Adrenal gland (tissue), 12 donors: ENCODE results near the gene CDC40. TPM values are rescaled to one million over a fixed set of nuclear protein-coding genes. Genes with fewer than 3 reads are reported as not detected.
"Not testable (repeated sequence)": the region's sequence is repeated elsewhere in the genome, so short reads cannot be mapped to it uniquely, and the experiment has no call there.

Source experiments
- DNase-seq, 7 donors: peaks; one replicate each; pipeline ENCODE4 v3.0.0-alpha.2; 2019 to 2020
- H3K27ac ChIP-seq, 5 donors: fragments of 200-600 bp; sonication (generic) in 4 of 5; 1 replicate in 3 of 5; 2 replicates in 2 of 5; pipeline versions ENCODE4 v1.5.1 to v1.8.0; 2016 to 2020; ENCODE audit warnings: mild to moderate bottlenecking in 1 of 5
- H3K27me3 ChIP-seq: fragments of 200-600 bp; 2 replicates; pipeline ENCODE4 v1.8.0; 2021
- H3K36me3 ChIP-seq, 2 donors: fragments of 200-600 bp; replicated peaks in 1 of 2; 1 replicate in 1 of 2; 2 replicates in 1 of 2; pipeline versions ENCODE4 v1.5.1 to v1.8.0; 2018 to 2022
- H3K4me1 ChIP-seq, 2 donors: fragments of 200-600 bp; replicated peaks in 1 of 2; 1 replicate in 1 of 2; 2 replicates in 1 of 2; pipeline versions ENCODE4 v1.5.1 to v1.8.0; 2018 to 2021
- H3K4me3 ChIP-seq, 4 donors: fragments of 200-600 bp; sonication (generic) in 3 of 4; one replicate each; pipeline ENCODE4 v1.5.1; 2016 to 2018
- H3K9me3 ChIP-seq, 3 donors: fragments of 200-600 bp; sonication (generic) in 1 of 3; replicated peaks in 1 of 3; 1 replicate in 2 of 3; 2 replicates in 1 of 3; pipeline versions ENCODE4 v1.5.1 to v1.8.0; 2016 to 2021
- POLR2A ChIP-seq, 2 donors: fragments of 450-650 bp; IDR thresholded peaks; one replicate each; pipeline ENCODE4 v1.6.1; 2017; ENCODE audit warnings: antibody characterized with exemption in 2 of 2, mild to moderate bottlenecking in 2 of 2, moderate library complexity in 1 of 2
- whole genome bisulfite sequencing, 4 donors: extraction: QIAGEN DNeasy Blood & Tissue Kit in 2 of 4; methylation state at CpG; one replicate each; pipeline versions ENCODE4 v1.1.5 to v1.1.7; 2013 to 2017; 5-methylcytosine and 5-hydroxymethylcytosine counted together
- intact Hi-C, 2 donors: fragments of 100-400 bp; cut with DNase I; formaldehyde crosslinking; loops; one replicate each; pipeline versions ENCODE4 v1.14.1 to v1.15.0; 2022 to 2023
- polyA plus RNA-seq, 3 donors: library from polyadenylated mRNA; stranded (reverse); fragments of 200-250 nt in 2 of 3; fragments of 350-450 nt in 1 of 3; fragmentation: Illumina TruSeq in 1 of 3; extraction: RNeasy Lipid Tissue Mini Kit (QIAGEN cat#74804) in 1 of 3; gene quantifications; one replicate each; pipeline ENCODE4 v1.2.3, GENCODE V29; 2013 to 2014
- total RNA-seq, 9 donors: library from RNA; depleted of rRNA in 4 of 9; stranded (reverse); fragments of >200 nt in 4 of 9; fragments of 120-200 nt in 1 of 9; fragmentation: NEBNext Ultra II Directional in 1 of 9; extraction: Animal tissue kit (Norgen Biotek cat#: 25700) in 1 of 9; gene quantifications; one replicate each; pipeline versions ENCODE4 v1.1.0 to v1.2.4, GENCODE V29; 2013 to 2023
- TF ChIP-seq, protein P1 (sequence below), 6 experiments: fragments of 450-650 bp in 4 of 6; fragments of 200-600 bp in 2 of 6; sonication (generic) in 1 of 6; IDR thresholded peaks; 1 replicate in 5 of 6; 2 replicates in 1 of 6; pipeline versions ENCODE4 v1.5.1 to v1.8.0; 2016 to 2021; ENCODE audit warnings: antibody characterized with exemption in 6 of 6, mild to moderate bottlenecking in 2 of 6, moderate library complexity in 1 of 6
- donor health status: healthy with polysubstance abuse.
- donor health status: Bipolar disorder and iron deficiency.
- donor health status: DM: yes; HTN: yes; CAD: no.
- donor health status: DM: no; HTN: no; CAD: no.
- donor health status: DM: no; HTN: no; CAD: no.
- donor health status: DM: yes; HTN: yes; CAD: no.

The CDC40 gene
- total and polyA plus RNA-seq, 12 donors: 5.3 to 46.9 (median 29.0) TPM

- Histone ChIP-seq H3K27ac (no peak overlapping the region), H3K4me1 (no peaks in the 10 kb centered on the region), H3K9me3 (no peaks in the 10 kb centered on the region), H3K4me3 (no peak overlapping the region), H3K27me3 (no peaks in the 10 kb centered on the region), H3K36me3 (no peaks in the 10 kb centered on the region)
- no peak for DNase-seq
- intact Hi-C loops: no loop called here
- TF ChIP-seq POLR2A (IDR thresholded peaks at IDR 0.05): no peak
- TF ChIP-seq, protein P1, sequence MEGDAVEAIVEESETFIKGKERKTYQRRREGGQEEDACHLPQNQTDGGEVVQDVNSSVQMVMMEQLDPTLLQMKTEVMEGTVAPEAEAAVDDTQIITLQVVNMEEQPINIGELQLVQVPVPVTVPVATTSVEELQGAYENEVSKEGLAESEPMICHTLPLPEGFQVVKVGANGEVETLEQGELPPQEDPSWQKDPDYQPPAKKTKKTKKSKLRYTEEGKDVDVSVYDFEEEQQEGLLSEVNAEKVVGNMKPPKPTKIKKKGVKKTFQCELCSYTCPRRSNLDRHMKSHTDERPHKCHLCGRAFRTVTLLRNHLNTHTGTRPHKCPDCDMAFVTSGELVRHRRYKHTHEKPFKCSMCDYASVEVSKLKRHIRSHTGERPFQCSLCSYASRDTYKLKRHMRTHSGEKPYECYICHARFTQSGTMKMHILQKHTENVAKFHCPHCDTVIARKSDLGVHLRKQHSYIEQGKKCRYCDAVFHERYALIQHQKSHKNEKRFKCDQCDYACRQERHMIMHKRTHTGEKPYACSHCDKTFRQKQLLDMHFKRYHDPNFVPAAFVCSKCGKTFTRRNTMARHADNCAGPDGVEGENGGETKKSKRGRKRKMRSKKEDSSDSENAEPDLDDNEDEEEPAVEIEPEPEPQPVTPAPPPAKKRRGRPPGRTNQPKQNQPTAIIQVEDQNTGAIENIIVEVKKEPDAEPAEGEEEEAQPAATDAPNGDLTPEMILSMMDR (IDR thresholded peaks at IDR 0.05): no peak
- 92 to 98% (median 96%) methylated on average over 1 of the region's 1 CpG for WGBS, 4 donors
Observed at GRCh38 chr6:110239526-110240274, 59.5 kb downstream of the CDC40 start.

GRCh38 chr6:110244621-110245020, 64.4 kb downstream of the CDC40 start:
- H3K4me1 ChIP-seq, H3K36me3 ChIP-seq, H3K9me3 ChIP-seq, H3K4me3 ChIP-seq, H3K27me3 ChIP-seq, DNase-seq, H3K27ac ChIP-seq, intact Hi-C loops: not testable (repeated sequence)
- WGBS, 4 donors: 88 to 95% (median 90%) methylated on average over 3 of the region's 3 CpGs

- Histone ChIP-seq H3K27ac (no peak overlapping the region), H3K27me3 (no peaks in the 10 kb centered on the region), H3K36me3 (no peaks in the 10 kb centered on the region), H3K9me3 (no peaks in the 10 kb centered on the region), H3K4me3 (no peak overlapping the region), H3K4me1 (no peaks in the 10 kb centered on the region)
- TF ChIP-seq, protein P1 (IDR thresholded peaks at IDR 0.05): no peak
- no peak for TF ChIP-seq POLR2A (IDR thresholded peaks at IDR 0.05)
- intact Hi-C loops: no loop called here
- DNase-seq: no peak
- 93 to 97% (median 93%) methylated on average over 3 of the region's 3 CpGs for WGBS, 4 donors
Observed at GRCh38 chr6:110246378-110246777, 66.2 kb downstream of the CDC40 start.

DNA sequence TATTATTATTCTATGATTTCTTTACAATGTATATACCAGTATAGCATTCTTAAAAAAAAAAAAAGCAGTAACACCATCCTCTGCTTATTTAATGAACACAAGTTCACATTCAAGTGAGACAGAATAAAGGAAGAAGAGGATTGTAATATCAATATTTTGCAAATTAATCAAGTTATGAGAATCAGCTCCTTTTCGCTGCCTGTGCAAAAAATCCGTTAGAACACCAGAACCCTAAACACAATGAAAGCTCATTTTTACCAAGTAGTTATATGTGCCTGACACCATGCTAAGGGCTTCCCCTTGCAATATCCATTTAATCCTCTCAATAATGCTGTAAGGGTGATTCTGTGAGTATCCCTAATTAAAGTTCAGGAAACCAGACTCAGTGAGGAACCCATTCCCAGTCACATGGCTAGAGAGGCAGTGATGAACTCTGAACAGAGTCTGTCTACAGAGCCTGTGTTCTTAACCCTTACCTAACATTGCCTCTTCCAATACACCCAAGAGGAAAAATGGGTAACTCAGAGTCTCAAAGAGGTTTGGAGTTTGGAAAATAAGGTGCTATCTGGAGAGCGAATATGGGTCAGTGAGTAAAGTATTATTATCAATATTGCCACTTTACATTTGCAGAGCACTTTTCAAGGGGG, 66.8 kb downstream of the CDC40 start:
- 93 to 96% (median 95%) methylated on average over 3 of the region's 3 CpGs for WGBS, 4 donors
- Histone ChIP-seq H3K27me3 (no peaks in the 10 kb centered on the region), H3K9me3 (no peaks in the 10 kb centered on the region), H3K4me3 (no peak overlapping the region), H3K27ac (no peak overlapping the region), H3K4me1 (no peaks in the 10 kb centered on the region), H3K36me3 (no peaks in the 10 kb centered on the region)
- TF ChIP-seq POLR2A (IDR thresholded peaks at IDR 0.05): no peak
- TF ChIP-seq, protein P1 (IDR thresholded peaks at IDR 0.05): no peak
- DNase-seq: no peak
- intact Hi-C loops: no loop called here
